ENCODE measurements around the gene TSPAN18.

The TSPAN18 gene

DNA sequence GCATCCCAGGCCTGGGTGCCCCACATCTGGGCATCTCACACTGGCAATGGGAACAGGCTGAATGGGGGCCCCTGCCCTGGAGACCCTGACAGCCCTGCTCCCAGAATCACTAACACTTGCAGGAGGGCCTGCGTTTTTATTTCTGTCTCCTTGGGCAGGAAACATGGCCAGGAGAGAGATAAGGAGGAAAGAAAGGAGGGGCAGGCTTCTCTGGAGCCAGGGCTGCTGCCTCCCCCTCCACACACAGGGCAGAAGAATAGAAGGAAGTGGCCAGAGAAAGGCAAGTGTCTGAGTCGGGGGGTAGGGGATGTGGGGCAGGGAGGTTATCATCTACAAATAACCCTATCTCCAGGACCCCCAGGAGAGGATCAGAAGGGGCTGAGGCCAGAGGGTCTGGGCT is 25.5 kb upstream of the TSPAN18 start:
- no peaks in the 10 kb centered on the region for H3K27me3 ChIP-seq (replicated peaks; ENCODE audit: insufficient read depth, low read length)
- H3F3A ChIP-seq (ENCODE audit: insufficient read depth, low read length): no peaks in the 10 kb centered on the region
- no peaks in the 10 kb centered on the region for H4K20me1 ChIP-seq (ENCODE audit: insufficient read depth, low read length)
- H3K4me1 ChIP-seq (ENCODE audit: low read length): no peaks in the 10 kb centered on the region
- H3K4me3 ChIP-seq (ENCODE audit: low read length): no peak overlapping the region
- DNase-seq: no peak
- H3K9me2 ChIP-seq (replicated peaks; ENCODE audit: insufficient read depth, low read length): no peaks in the 10 kb centered on the region
- no peak overlapping the region for H3K4me2 ChIP-seq (ENCODE audit: low read depth, low read length)
- H3K36me3 ChIP-seq (replicated peaks; ENCODE audit: insufficient read depth, low read length): no peaks in the 10 kb centered on the region
- H3K9me3 ChIP-seq (replicated peaks; ENCODE audit: insufficient read depth, low read length): no peaks in the 10 kb centered on the region
- H3K9ac ChIP-seq (ENCODE audit: low read length): no peak overlapping the region
- H3K27ac ChIP-seq (ENCODE audit: low read length): no peak overlapping the region
- no peak overlapping the region for H2AFZ ChIP-seq (ENCODE audit: low read length)
- TF ChIP-seq EZH2 (optimal IDR thresholded peaks at IDR 0.05; ENCODE audit: low read depth, low read length) (no peak), EZH2phosphoT487 (IDR thresholded peaks at IDR 0.05; ENCODE audit: low read length) (no peak)
- TF ChIP-seq, protein P1, sequence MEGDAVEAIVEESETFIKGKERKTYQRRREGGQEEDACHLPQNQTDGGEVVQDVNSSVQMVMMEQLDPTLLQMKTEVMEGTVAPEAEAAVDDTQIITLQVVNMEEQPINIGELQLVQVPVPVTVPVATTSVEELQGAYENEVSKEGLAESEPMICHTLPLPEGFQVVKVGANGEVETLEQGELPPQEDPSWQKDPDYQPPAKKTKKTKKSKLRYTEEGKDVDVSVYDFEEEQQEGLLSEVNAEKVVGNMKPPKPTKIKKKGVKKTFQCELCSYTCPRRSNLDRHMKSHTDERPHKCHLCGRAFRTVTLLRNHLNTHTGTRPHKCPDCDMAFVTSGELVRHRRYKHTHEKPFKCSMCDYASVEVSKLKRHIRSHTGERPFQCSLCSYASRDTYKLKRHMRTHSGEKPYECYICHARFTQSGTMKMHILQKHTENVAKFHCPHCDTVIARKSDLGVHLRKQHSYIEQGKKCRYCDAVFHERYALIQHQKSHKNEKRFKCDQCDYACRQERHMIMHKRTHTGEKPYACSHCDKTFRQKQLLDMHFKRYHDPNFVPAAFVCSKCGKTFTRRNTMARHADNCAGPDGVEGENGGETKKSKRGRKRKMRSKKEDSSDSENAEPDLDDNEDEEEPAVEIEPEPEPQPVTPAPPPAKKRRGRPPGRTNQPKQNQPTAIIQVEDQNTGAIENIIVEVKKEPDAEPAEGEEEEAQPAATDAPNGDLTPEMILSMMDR (IDR thresholded peaks at IDR 0.05; ENCODE audit: low read length): no peak
- no peaks in the 10 kb centered on the region for H3K79me2 ChIP-seq (ENCODE audit: low read length)

DNA sequence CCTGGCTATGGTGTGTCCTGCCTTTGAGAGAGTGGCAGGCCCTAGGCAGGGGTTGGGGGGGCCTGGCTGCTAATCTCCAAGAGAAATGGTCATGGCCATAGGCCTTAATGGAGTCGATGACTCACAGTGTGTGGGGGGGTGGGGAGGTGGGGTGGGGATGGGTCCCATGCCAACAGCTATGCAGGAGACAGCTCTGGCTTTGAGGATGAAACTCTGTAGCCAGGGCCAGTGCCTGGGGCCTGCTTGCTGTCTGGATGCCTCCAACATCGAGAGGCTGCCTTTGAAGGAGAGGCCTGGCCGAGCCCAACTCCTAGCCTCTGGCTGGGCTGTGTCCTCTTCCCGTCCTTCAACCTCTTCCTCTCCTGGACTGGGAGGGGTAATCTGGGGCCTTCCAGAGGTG is 23.9 kb upstream of the TSPAN18 start:
- no peaks in the 10 kb centered on the region for H3F3A ChIP-seq (ENCODE audit: insufficient read depth, low read length)
- H3K9me3 ChIP-seq (replicated peaks; ENCODE audit: insufficient read depth, low read length): no peaks in the 10 kb centered on the region
- no peaks in the 10 kb centered on the region for H3K36me3 ChIP-seq (replicated peaks; ENCODE audit: insufficient read depth, low read length)
- no peak overlapping the region for H3K4me3 ChIP-seq (ENCODE audit: low read length)
- no peaks in the 10 kb centered on the region for H4K20me1 ChIP-seq (ENCODE audit: insufficient read depth, low read length)
- H3K79me2 ChIP-seq (ENCODE audit: low read length): no peaks in the 10 kb centered on the region
- no peaks in the 10 kb centered on the region for H3K4me1 ChIP-seq (ENCODE audit: low read length)
- no peak overlapping the region for H3K27ac ChIP-seq (ENCODE audit: low read length)
- DNase-seq: no peak
- H3K27me3 ChIP-seq (replicated peaks; ENCODE audit: insufficient read depth, low read length): no peaks in the 10 kb centered on the region
- H3K4me2 ChIP-seq (ENCODE audit: low read depth, low read length): no peak overlapping the region
- no peak overlapping the region for H2AFZ ChIP-seq (ENCODE audit: low read length)
- H3K9ac ChIP-seq (ENCODE audit: low read length): no peak overlapping the region
- no peak for TF ChIP-seq EZH2phosphoT487 (IDR thresholded peaks at IDR 0.05; ENCODE audit: low read length)
- H3K9me2 ChIP-seq (replicated peaks; ENCODE audit: insufficient read depth, low read length): no peaks in the 10 kb centered on the region

DNA sequence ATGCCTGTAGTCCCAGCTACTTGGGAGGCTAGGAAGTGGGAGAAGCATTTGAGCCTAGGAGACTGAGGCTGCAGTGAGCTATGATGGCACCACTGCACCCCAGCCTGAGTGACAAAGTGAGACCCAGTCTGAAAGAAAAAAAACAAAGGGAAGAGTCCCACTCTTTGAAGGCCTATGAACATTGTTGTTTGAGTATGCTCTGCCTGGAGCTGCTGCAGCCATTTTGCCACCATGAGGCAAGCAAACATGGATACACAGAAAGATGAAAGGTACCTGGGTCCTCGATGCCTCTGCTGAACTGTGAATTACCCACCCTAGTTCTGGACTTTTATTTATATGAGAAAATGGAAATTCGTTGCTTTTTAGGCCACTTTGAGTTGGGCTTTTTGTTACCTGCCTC is 19.7 kb upstream of the TSPAN18 start:
- Histone ChIP-seq H3K9ac (ENCODE audit: low read length) (no peak overlapping the region), H2AFZ (ENCODE audit: low read length) (no peak overlapping the region), H3K36me3 (replicated peaks; ENCODE audit: insufficient read depth, low read length) (no peaks in the 10 kb centered on the region), H3F3A (ENCODE audit: insufficient read depth, low read length) (no peaks in the 10 kb centered on the region), H3K4me2 (ENCODE audit: low read depth, low read length) (no peak overlapping the region), H4K20me1 (ENCODE audit: insufficient read depth, low read length) (no peaks in the 10 kb centered on the region), H3K9me3 (replicated peaks; ENCODE audit: insufficient read depth, low read length) (no peaks in the 10 kb centered on the region), H3K27ac (ENCODE audit: low read length) (no peak overlapping the region), H3K4me3 (ENCODE audit: low read length) (no peak overlapping the region), H3K27me3 (replicated peaks; ENCODE audit: insufficient read depth, low read length) (no peaks in the 10 kb centered on the region), H3K79me2 (ENCODE audit: low read length) (no peaks in the 10 kb centered on the region), H3K4me1 (ENCODE audit: low read length) (no peaks in the 10 kb centered on the region), H3K9me2 (replicated peaks; ENCODE audit: insufficient read depth, low read length) (no peaks in the 10 kb centered on the region)
- no peak for DNase-seq
- TF ChIP-seq, protein P1 (IDR thresholded peaks at IDR 0.05; ENCODE audit: low read length): no peak
- TF ChIP-seq EZH2 (optimal IDR thresholded peaks at IDR 0.05; ENCODE audit: low read depth, low read length): no peak
- TF ChIP-seq EZH2phosphoT487 (IDR thresholded peaks at IDR 0.05; ENCODE audit: low read length): no peak

DNA sequence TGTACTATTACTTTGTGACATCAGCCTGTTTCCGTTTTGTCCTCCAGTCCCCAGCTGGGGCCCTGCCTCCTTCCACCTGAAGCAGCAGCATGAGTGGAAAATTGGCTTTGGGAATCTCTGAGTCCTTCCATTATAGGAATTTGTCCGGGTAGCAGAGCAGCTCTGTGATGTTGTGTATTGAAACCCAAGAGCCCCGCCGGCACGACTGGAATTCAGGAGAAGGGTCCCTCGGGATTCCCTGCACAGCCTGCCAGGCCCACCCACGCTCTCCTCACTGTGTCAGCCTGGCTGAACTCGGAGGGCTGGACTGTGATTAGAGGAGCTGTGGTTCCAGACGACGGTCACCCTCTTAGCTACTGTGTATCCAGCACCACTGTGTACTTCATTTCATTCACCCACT is 18.8 kb upstream of the TSPAN18 start:
- H3K36me3 ChIP-seq (replicated peaks; ENCODE audit: insufficient read depth, low read length): no peaks in the 10 kb centered on the region
- H3K4me2 ChIP-seq (ENCODE audit: low read depth, low read length): no peak overlapping the region
- no peaks in the 10 kb centered on the region for H3K79me2 ChIP-seq (ENCODE audit: low read length)
- no peaks in the 10 kb centered on the region for H3F3A ChIP-seq (ENCODE audit: insufficient read depth, low read length)
- TF ChIP-seq, protein P1 (IDR thresholded peaks at IDR 0.05; ENCODE audit: low read length): no peak
- TF ChIP-seq EZH2 (optimal IDR thresholded peaks at IDR 0.05; ENCODE audit: low read depth, low read length) (no peak), EZH2phosphoT487 (IDR thresholded peaks at IDR 0.05; ENCODE audit: low read length) (no peak)
- H3K4me3 ChIP-seq (ENCODE audit: low read length): no peak overlapping the region
- no peaks in the 10 kb centered on the region for H3K9me2 ChIP-seq (replicated peaks; ENCODE audit: insufficient read depth, low read length)
- no peaks in the 10 kb centered on the region for H4K20me1 ChIP-seq (ENCODE audit: insufficient read depth, low read length)
- no peak overlapping the region for H3K9ac ChIP-seq (ENCODE audit: low read length)
- no peaks in the 10 kb centered on the region for H3K27me3 ChIP-seq (replicated peaks; ENCODE audit: insufficient read depth, low read length)
- no peak overlapping the region for H2AFZ ChIP-seq (ENCODE audit: low read length)
- DNase-seq: no peak
- H3K27ac ChIP-seq (ENCODE audit: low read length): no peak overlapping the region
- no peaks in the 10 kb centered on the region for H3K4me1 ChIP-seq (ENCODE audit: low read length)
- H3K9me3 ChIP-seq (replicated peaks; ENCODE audit: insufficient read depth, low read length): no peaks in the 10 kb centered on the region
